DND-41 (cell line): ENCODE data around the gene SAMD11.

ENCODE experiments used
- ATAC-seq: fragments of 200-7000 bp; cut with Tn5 transposase; 3 replicates; pipeline ENCODE4 v1.9.1; 2021; ENCODE audit warnings: low read depth; ENCODE audit not compliant: insufficient read depth
- DNase-seq: peaks from one replicate; pipeline ENCODE4 v3.0.0-alpha.2; 2020
- H2AFZ ChIP-seq: 2 replicates; pipeline ENCODE4 v1.6.0; 2012; ENCODE audit warnings: low read depth, low read length
- H3K27ac ChIP-seq: 2 replicates; pipeline ENCODE4 v1.5.1; 2012; ENCODE audit warnings: low read length, inconsistent platforms
- H3K27me3 ChIP-seq: fragments of 200-600 bp; sonication (generic); 2 replicates; pipeline ENCODE4 v1.6.0; 2012; ENCODE audit warnings: low read length, mild to moderate bottlenecking, inconsistent platforms; ENCODE audit not compliant: insufficient read depth, poor library complexity
- H3K36me3 ChIP-seq: 2 replicates; pipeline ENCODE4 v1.5.1; 2012; ENCODE audit warnings: low read length, inconsistent platforms; ENCODE audit not compliant: insufficient read depth
- H3K4me1 ChIP-seq: 2 replicates; pipeline ENCODE4 v1.5.1; 2012; ENCODE audit warnings: mild to moderate bottlenecking, low read length; ENCODE audit not compliant: insufficient read depth
- H3K4me2 ChIP-seq: 2 replicates; pipeline ENCODE4 v1.6.0; 2012; ENCODE audit warnings: mild to moderate bottlenecking, moderate library complexity, low read length, inconsistent platforms; ENCODE audit not compliant: insufficient read depth
- H3K4me3 ChIP-seq, 2 experiments: fragments of 200-600 bp in 1 of 2; shearing (Covaris generic) in 1 of 2; 2 replicates each; pipeline ENCODE4 v1.5.1; 2012 to 2016; ENCODE audit warnings: inconsistent platforms in 2 of 2, low read length in 2 of 2, mild to moderate bottlenecking in 2 of 2, low read depth in 1 of 2, moderate library complexity in 1 of 2
- H3K79me2 ChIP-seq: 2 replicates; pipeline ENCODE4 v1.6.0; 2012; ENCODE audit warnings: low read length, inconsistent platforms; ENCODE audit not compliant: insufficient read depth
- H3K9ac ChIP-seq: 2 replicates; pipeline ENCODE4 v1.6.0; 2012; ENCODE audit warnings: low read depth, mild to moderate bottlenecking, inconsistent platforms, low read length, moderate library complexity
- H3K9me3 ChIP-seq: 2 replicates; pipeline ENCODE4 v1.5.1; 2012; ENCODE audit warnings: low read length, moderate library complexity, mild to moderate bottlenecking, inconsistent platforms; ENCODE audit not compliant: insufficient read depth, severe bottlenecking
- H4K20me1 ChIP-seq: 2 replicates; pipeline ENCODE4 v1.6.0; 2012; ENCODE audit warnings: low read length; ENCODE audit not compliant: insufficient read depth
- CTCF ChIP-seq: IDR thresholded peaks from 2 replicates; pipeline ENCODE4 v1.5.1; 2012; ENCODE audit warnings: borderline replicate concordance, low read length, moderate library complexity, mild to moderate bottlenecking; ENCODE audit not compliant: poor library complexity, severe bottlenecking; ENCODE audit errors: extremely low read depth
- EZH2 ChIP-seq: IDR thresholded peaks from 3 replicates; pipeline ENCODE4 v1.6.1; 2012; ENCODE audit warnings: borderline replicate concordance, low read depth, mild to moderate bottlenecking, moderate library complexity, low read length, inconsistent platforms; ENCODE audit not compliant: severe bottlenecking

SAMD11 gene

GRCh38 chr1:928825-929661, 5.3 kb downstream of the SAMD11 start:
- Histone ChIP-seq H3K9ac (no peak overlapping the region), H3K9me3 (no peaks in the 10 kb centered on the region), H3K27me3 (peaks cover 43% of the 10 kb centered on the region), H2AFZ (no peak overlapping the region), H3K27ac (no peak overlapping the region), H3K36me3 (no peaks in the 10 kb centered on the region), H3K79me2 (no peaks in the 10 kb centered on the region), H3K4me2 (no peak overlapping the region), H4K20me1 (peaks cover 55% of the 10 kb centered on the region), H3K4me3 (no peak overlapping the region), H3K4me1 (peaks cover 11% of the 10 kb centered on the region)
- DNase-seq: no peak
- TF ChIP-seq CTCF (no peak), EZH2 (no peak)
- no peak for ATAC-seq

- TF ChIP-seq CTCF (no peak), EZH2 (no peak)
- no peak overlapping the region for H3K9ac ChIP-seq
- H3K4me1 ChIP-seq: peaks cover 1% of the 10 kb centered on the region; the same call in 1 of the 2 replicates
- ATAC-seq (no peak), DNase-seq (no peak)
- H3K79me2 ChIP-seq: no peaks in the 10 kb centered on the region
- H3K27ac ChIP-seq: no peak overlapping the region
- H2AFZ ChIP-seq: no peak overlapping the region
- H3K9me3 ChIP-seq: no peaks in the 10 kb centered on the region
- H3K36me3 ChIP-seq: no peaks in the 10 kb centered on the region
- no peak overlapping the region for H3K4me2 ChIP-seq
- peaks cover 34% of the 10 kb centered on the region for H3K27me3 ChIP-seq
- peaks cover 50% of the 10 kb centered on the region for H4K20me1 ChIP-seq
- no peak overlapping the region for H3K4me3 ChIP-seq
Measured at GRCh38 chr1:929712-930632, 6.2 kb downstream of the SAMD11 start.

DNA sequence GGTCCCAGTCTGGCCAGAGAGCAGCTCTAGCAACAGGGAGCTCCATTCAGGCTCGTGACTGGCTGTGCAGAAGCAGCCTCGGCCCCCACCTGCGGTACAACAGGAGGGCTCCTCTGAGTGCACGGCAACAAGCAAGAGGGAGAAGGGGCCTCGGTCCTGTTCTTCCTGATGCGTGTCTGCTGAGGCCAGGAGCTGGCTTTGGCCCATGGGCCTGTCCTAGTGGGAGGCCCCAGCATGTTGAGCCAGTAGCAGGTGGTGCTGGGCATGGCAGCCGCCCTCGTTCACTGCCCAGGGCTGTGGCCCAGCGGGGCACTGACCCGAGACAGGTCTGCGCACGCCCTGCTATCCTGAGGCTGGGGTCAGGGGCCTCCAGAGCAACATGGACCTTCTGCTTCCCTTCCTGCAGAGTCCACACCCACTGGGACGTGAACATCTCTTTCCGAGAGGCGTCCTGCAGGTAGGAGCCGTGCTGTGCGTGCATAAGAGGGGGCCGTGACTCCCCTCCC, 7.0 kb downstream of the SAMD11 start:
- Histone ChIP-seq H2AFZ (no peak overlapping the region), H3K27ac (no peak overlapping the region), H3K9me3 (no peaks in the 10 kb centered on the region), H3K9ac (no peak overlapping the region), H3K4me1 (no peaks in the 10 kb centered on the region; the same call in 1 of the 2 replicates), H3K4me2 (no peak overlapping the region), H4K20me1 (peaks cover 50% of the 10 kb centered on the region), H3K79me2 (no peaks in the 10 kb centered on the region), H3K27me3 (peaks cover 28% of the 10 kb centered on the region), H3K36me3 (no peaks in the 10 kb centered on the region), H3K4me3 (no peak overlapping the region)
- TF ChIP-seq CTCF (no peak), EZH2 (no peak)
- no peak for DNase-seq
- no peak for ATAC-seq
